Measurements from ENCODE around the gene SLC49A3. TPM values are rescaled to one million over a fixed set of nuclear protein-coding genes. Genes with fewer than 3 reads are reported as not detected.

The SLC49A3 gene
- total RNA-seq, 4 donors from 2014 or later, result 7.8 to 20.1 (median 14.4) TPM

DNA sequence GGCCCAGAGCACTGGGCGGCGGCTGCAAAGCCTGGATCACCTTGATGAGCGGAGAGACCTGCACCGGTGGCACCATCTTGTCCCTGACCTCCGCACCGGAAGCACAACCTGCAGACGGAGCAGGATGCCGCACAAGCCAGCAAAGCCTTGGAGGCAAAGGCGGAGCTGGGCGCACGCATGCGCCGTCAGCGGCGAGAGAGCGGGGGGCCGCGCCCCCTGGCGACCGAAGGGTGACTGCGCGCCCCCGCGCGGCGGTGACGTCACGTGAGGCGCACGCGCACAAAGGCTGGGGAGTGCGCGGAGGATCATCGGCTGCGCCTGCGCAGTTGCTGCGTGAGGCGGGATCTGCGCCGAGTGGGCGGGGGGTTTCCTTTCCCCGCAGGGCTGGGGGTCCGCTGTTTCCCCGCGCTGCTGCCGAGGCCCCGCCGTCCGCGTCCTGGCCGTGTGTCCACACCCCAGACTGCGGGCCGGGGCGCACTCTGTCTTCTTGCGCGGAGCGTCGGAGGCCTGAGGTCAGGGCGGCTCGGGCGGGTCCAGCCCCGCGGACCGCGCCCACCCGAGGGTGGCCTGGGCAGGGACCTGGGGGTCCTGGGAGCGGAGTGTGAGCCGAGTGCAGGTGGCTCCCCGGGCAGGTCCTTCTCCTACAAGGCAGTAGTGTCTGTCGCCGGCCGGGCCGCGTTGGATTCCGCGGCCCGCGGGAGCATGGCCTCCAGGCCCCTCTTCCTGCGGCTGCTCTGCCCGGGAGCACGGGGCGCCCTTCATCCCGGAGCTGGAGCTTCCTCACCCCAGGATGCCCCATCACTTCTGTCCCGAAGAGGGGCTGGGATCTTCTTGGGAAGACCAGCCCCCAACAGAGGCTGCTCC lies 14.5 kb downstream of the SLC49A3 start, which contains the start of the genes ATP5ME and MYL5:
Gene ATP5ME, minus strand, starts transcription at position 105 of the 864 bp plus-strand sequence. Its CDS starts 29 bp downstream, at position 76.
Gene MYL5, plus strand, starts transcription at position 371 of the 864 bp plus-strand sequence. CDS start 3,485 bp downstream, outside the sequence.
- TF ChIP-seq, protein P1, sequence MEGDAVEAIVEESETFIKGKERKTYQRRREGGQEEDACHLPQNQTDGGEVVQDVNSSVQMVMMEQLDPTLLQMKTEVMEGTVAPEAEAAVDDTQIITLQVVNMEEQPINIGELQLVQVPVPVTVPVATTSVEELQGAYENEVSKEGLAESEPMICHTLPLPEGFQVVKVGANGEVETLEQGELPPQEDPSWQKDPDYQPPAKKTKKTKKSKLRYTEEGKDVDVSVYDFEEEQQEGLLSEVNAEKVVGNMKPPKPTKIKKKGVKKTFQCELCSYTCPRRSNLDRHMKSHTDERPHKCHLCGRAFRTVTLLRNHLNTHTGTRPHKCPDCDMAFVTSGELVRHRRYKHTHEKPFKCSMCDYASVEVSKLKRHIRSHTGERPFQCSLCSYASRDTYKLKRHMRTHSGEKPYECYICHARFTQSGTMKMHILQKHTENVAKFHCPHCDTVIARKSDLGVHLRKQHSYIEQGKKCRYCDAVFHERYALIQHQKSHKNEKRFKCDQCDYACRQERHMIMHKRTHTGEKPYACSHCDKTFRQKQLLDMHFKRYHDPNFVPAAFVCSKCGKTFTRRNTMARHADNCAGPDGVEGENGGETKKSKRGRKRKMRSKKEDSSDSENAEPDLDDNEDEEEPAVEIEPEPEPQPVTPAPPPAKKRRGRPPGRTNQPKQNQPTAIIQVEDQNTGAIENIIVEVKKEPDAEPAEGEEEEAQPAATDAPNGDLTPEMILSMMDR (IDR thresholded peaks at IDR 0.05; ENCODE audit: low read depth), result no peak

DNA sequence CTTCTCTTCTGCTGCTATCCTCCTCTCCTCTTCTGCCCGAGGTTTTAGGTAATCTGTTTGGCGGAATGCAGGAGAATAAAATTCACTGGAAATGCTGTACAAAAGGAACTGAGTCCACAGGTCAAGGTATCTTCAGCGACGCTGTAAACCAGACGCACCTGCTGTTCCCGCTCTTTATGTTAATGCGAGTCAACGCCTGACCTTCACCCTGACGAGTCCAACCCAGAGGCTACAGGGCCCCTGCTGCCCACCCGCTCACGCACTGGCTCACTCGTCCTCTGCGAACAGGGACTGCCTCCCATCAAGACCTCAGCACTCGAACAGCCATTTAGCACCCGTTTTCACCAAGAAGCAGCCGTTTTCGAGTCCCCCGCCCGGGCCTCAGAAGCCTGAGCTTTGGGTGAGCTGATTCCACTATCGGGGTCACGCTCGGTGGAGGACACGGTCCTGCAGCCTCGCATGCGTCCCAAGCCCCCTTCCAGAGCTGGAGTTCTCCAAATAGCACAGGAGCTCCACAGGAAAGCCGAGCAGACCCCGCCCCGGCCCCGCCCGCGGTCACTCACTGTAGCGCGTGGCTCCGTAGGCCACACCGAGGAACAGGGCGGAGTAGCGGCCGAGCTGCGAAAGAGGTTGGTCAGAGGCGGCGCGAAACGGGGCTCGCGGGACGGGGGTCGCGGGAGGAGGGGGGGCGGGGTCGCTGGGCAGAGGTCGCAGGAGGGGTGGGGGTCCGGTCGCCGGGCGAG lies 15.4 kb downstream of the SLC49A3 start:
- TF ChIP-seq, protein P1 (IDR thresholded peaks at IDR 0.05; ENCODE audit: low read depth), result no peak

DNA sequence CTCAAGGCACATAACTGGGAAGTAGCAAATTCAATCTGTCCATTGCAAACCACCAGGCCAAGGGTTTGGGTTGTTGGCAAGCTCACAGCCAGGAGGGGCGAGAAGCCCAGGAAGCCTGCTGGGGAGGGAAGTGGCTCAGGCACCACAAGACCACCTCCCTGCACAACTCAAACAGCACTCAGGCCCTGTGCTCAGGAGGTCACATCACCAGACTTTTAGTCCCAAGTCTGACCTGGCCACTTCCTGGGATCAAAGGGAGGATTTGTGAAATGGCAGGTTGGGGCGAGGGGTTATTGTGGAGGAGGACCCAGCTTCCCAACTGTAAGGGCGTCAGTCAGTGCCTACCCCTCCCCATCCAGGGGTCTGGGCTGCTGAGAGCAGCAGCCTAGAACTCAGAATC lies 17.2 kb downstream of the SLC49A3 start:
- TF ChIP-seq, protein P1 (IDR thresholded peaks at IDR 0.05; ENCODE audit: low read depth), result no peak

DNA sequence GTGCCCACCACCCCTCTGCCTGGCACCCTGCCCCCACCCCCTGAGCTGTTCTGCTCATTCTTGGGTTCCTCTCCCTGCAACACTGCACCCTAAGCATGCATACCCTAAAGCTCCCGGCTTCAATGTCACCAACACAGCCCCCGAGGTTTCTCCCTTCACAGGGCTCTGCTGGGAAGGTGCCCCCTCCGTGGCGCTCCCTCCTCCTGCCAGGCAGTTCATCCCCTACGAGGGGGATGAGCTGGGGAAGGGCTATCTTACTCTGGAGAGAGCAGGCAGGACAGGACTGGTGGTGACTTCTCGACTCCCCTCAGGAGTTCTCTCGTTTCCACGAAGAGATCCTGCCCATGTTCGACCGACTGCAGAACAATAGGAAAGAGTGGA lies 21.4 kb downstream of the SLC49A3 start:
- TF ChIP-seq, protein P1 (IDR thresholded peaks at IDR 0.05; ENCODE audit: low read depth), result no peak

DNA sequence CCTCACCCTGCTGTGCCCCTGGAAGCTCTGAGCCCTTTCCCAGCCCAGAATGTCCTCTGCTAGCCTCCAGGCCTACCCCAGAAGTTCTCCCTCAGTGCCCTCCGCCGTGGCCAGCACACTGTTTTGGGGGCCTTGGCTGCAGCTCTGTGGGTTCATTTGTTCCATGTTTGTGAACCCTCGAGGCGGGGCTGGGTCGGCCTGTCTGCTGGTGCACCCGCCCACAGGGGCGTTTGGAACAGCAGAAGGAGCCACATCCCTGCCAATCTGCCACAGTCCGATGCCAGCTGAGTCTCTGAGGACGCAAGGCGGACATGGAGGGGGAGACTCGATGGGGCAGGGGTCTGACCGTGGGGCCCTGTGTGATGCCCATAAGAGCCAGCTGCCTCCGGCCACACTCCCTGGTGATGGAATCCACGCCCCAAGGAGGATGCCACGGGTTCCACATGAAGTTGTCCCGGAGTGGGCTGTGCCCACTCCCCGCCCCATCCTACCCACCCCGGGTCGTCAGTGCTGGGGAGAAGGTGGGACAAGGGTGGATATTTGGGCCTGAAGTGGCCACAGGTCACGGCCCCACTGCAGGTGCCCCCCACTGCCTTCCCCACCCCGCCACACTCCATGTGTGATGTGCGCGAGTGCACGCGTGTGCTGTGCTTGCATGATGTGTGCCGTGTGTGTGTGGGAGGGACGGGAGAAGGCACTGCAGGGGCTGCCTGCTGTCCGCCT lies 22.0 kb downstream of the SLC49A3 start:
- TF ChIP-seq, protein P1 (IDR thresholded peaks at IDR 0.05; ENCODE audit: low read depth), result no peak

DNA sequence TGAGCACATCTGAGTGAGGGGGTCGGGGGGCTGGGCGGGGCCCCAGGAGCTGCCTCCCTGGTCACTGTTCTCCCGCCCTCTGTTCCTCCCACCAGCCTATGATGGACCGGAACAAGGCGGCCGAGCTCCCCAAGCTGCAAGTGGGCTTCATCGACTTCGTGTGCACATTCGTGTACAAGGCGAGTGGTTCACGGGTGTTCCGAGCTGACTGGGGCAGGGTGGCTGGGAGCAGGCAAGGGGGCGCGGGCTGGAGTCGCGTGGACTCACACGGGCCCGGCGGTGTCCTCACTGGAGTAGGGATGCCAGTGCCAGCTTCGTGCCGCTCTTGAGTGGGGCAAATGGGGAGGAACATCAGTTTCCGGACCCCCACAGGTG lies 22.5 kb downstream of the SLC49A3 start:
- TF ChIP-seq, protein P1 (IDR thresholded peaks at IDR 0.05; ENCODE audit: low read depth), result no peak

Measured in subcutaneous adipose tissue (tissue), 4 donors.